ENCODE data around the gene RAVER1. TPM values are rescaled to one million over a fixed set of nuclear protein-coding genes. Genes with fewer than 3 reads are reported as not detected.

The RAVER1 gene
- total RNA-seq, 2 experiments from 2014 or later, result 35.7 to 90.7 TPM

- ChIA-PET CTCF (ENCODE audit: unreplicated experiment) (no interaction called here), POLR2A (interaction anchor here (0.6 kb wide), 1 partner anchor 77 kb away, joined by 3 read pairs; no protein-coding TSS in a partner anchor)
- no peak for DNase-seq (ENCODE audit: low spot score)
- BruUV-seq (replicated peaks), result no TSS peak
- Histone ChIP-seq H3K4me2 (ENCODE audit: low read length) (no peak overlapping the region), H3K27ac (ENCODE audit: low read depth, low read length, poor library complexity, severe bottlenecking) (no peak overlapping the region), H3K9me2 (ENCODE audit: insufficient read depth, low read length) (no peaks in the 10 kb centered on the region), H3K79me2 (ENCODE audit: insufficient read depth, low read depth, low read length) (no peaks in the 10 kb centered on the region), H2AFZ (ENCODE audit: low read length) (no peak overlapping the region), H4K20me1 (ENCODE audit: insufficient read depth, low read length) (no peaks in the 10 kb centered on the region), H3K4me3 (ENCODE audit: low read depth, low read length, poor library complexity, severe bottlenecking) (no peak overlapping the region), H3K9me3 (ENCODE audit: low read length) (no peaks in the 10 kb centered on the region), H3K36me3 (ENCODE audit: insufficient read depth, low read length) (peaks cover 96% of the 10 kb centered on the region), H3K4me1 (ENCODE audit: insufficient read depth, low read length, poor library complexity, severe bottlenecking) (peaks cover 6% of the 10 kb centered on the region)
- TF ChIP-seq CTCF (conservative IDR thresholded peaks at IDR 0.05; ENCODE audit: low read length), result no peak
- no peak for TF ChIP-seq EZH2phosphoT487 (IDR thresholded peaks at IDR 0.05; ENCODE audit: borderline replicate concordance, low read depth, low read length)
- intact Hi-C loops (cut with micrococcal nuclease; ENCODE audit: unreplicated experiment), result no loop called here
Observed at GRCh38 chr19:10320602-10321416, 12.5 kb downstream of the RAVER1 start.

DNA sequence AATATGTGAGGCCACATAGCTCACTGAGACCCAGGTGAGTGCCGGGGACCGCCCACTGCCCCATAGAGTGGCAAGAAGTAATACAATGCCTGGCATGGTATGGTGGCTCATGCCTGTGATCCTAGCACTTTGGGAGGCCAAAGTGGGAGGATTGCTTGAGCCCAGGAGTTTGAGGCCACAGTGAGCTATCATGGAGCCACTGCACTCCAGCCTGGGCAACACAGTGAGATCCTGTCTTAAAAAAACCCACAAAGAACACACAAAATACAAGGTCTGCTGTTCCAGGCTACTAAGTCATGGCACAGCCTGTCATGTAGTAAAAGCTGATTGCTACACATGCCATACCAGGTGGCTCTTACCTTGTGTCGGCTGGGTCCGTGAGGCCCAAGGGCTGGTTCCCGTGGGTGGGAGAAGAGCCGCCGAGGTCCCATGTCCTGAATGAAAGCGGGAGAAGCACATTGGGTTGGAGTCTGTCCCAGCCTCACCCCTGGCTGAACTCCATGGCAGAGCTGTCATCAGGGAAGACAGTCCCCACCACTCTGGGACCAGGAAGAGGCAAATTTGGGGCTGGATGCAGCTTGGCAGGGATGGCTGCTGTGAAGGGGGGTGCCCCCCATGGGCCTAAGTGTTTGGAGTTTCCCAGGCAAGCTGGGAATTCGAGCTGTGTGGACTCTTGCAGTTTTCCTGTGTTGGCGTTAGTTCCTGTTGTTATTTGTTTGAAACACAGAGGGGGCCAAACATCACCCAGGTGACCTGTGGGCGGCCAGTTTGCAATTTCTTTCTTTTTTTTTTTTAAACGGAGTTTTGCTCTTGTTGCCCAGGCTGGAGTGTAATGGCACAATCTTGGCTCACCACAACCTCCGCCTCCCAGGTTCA is 14.3 kb downstream of the RAVER1 start:
- Histone ChIP-seq H3K4me1 (ENCODE audit: insufficient read depth, low read length, poor library complexity, severe bottlenecking) (peaks cover 13% of the 10 kb centered on the region), H3K79me2 (ENCODE audit: insufficient read depth, low read depth, low read length) (no peaks in the 10 kb centered on the region), H3K9me2 (ENCODE audit: insufficient read depth, low read length) (no peaks in the 10 kb centered on the region), H3K36me3 (ENCODE audit: insufficient read depth, low read length) (peaks cover 81% of the 10 kb centered on the region), H2AFZ (ENCODE audit: low read length) (no peak overlapping the region), H3K4me3 (ENCODE audit: low read depth, low read length, poor library complexity, severe bottlenecking) (no peak overlapping the region), H3K27ac (ENCODE audit: low read depth, low read length, poor library complexity, severe bottlenecking) (no peak overlapping the region), H3K4me2 (ENCODE audit: low read length) (no peak overlapping the region), H4K20me1 (ENCODE audit: insufficient read depth, low read length) (no peaks in the 10 kb centered on the region), H3K9me3 (ENCODE audit: low read length) (no peaks in the 10 kb centered on the region)
- DNase-seq (ENCODE audit: low spot score), result no peak
- ChIA-PET POLR2A (no interaction called here), CTCF (ENCODE audit: unreplicated experiment) (interaction anchor here (0.6 kb wide), 1 partner anchor 15 kb away, joined by 7 read pairs; no protein-coding TSS in a partner anchor)
- no peak for TF ChIP-seq CTCF (conservative IDR thresholded peaks at IDR 0.05; ENCODE audit: low read length)
- no peak for TF ChIP-seq EZH2phosphoT487 (IDR thresholded peaks at IDR 0.05; ENCODE audit: borderline replicate concordance, low read depth, low read length)
- intact Hi-C loops (cut with micrococcal nuclease; ENCODE audit: unreplicated experiment), result loop anchor here (2.0 kb wide), 1 partner anchor 34 kb away; no protein-coding TSS in a partner anchor
- BruUV-seq (replicated peaks), result no TSS peak

Data from OCI-LY7 (cell line).